HepG2 (cell line): ENCODE measurements around the gene COPB2. TPM values are rescaled to one million over a fixed set of nuclear protein-coding genes. Genes with fewer than 3 reads are reported as not detected.

ENCODE experiments used
- ATAC-seq: fragments of 200-7000 bp; cut with Tn5 transposase; 3 replicates; pipeline ENCODE4 v1.9.1; 2020; ENCODE audit warnings: mild to moderate bottlenecking, moderate library complexity
- BruUV-seq: library from RNA; stranded (reverse); fragments of 400-500 nt; replicated peaks from 2 replicates; lab custom pipeline; 2021; lab: Mats Ljungman, UMichigan
- CTCF ChIA-PET: fragments of 300-600 bp; formaldehyde crosslinking; extraction: SDS; loops from one replicate; lab custom pipeline; 2021; ENCODE audit warnings: low total read pairs, inconsistent platforms, low intra/inter-chr PET ratio; lab: Yijun Ruan, JAX
- POLR2A ChIA-PET: fragments of 350-600 bp; sonication (Branson Sonifier 250); formaldehyde crosslinking; loops from one replicate; lab custom pipeline; 2020; ENCODE audit warnings: antibody characterized with exemption, inconsistent platforms; lab: Yijun Ruan, JAX
- DNase-seq: peaks from one replicate; pipeline ENCODE4 v3.0.0-alpha.2; 2015; ENCODE audit warnings: low spot score
- FAIRE-seq: peaks from 3 replicates; lab custom pipeline; 2011; peaks lifted over from hg19 to GRCh38; lab: Jason Lieb, UNC
- H2AFZ ChIP-seq: one replicate; pipeline ENCODE4 v1.6.1; 2011; ENCODE audit warnings: low read length, inconsistent platforms
- H3K27ac ChIP-seq: fragments of 300-600 bp; 3 replicates; pipeline ENCODE4 v1.8.0; 2011; ENCODE audit warnings: mixed run types, mild to moderate bottlenecking, mixed read lengths, low read length, inconsistent platforms; ENCODE audit not compliant: insufficient read depth; ENCODE audit errors: extremely low read length
- H3K27me3 ChIP-seq, 2 experiments: fragments of 200-600 bp in 1 of 2; 2 replicates in 1 of 2; 3 replicates in 1 of 2; pipeline versions ENCODE4 v1.6.0 to v1.8.0; 2011; ENCODE audit warnings: low read length in 2 of 2, mild to moderate bottlenecking in 2 of 2, moderate library complexity in 2 of 2, inconsistent platforms in 1 of 2; ENCODE audit not compliant: insufficient read depth in 2 of 2, control insufficient read depth in 1 of 2
- H3K36me3 ChIP-seq, 2 experiments: fragments of 200-600 bp in 1 of 2; replicated peaks in 1 of 2; 2 replicates in 1 of 2; 3 replicates in 1 of 2; pipeline versions ENCODE4 v1.5.1 to v1.8.0; 2011; ENCODE audit warnings: low read length in 2 of 2, inconsistent platforms in 1 of 2; ENCODE audit not compliant: insufficient read depth in 2 of 2, control insufficient read depth in 1 of 2
- H3K4me1 ChIP-seq: 2 replicates; pipeline ENCODE4 v1.5.1; 2012; ENCODE audit warnings: low read length, inconsistent platforms; ENCODE audit not compliant: insufficient read depth
- H3K4me2 ChIP-seq: 2 replicates; pipeline ENCODE4 v1.6.0; 2011; ENCODE audit warnings: low read depth, low read length, inconsistent platforms
- H3K4me3 ChIP-seq, 3 experiments: fragments of 200-600 bp in 1 of 3; sonication (generic), shearing (Covaris generic) in 1 of 3; replicated peaks in 1 of 3; 2 replicates each; pipeline ENCODE4 v1.5.1; 2011 to 2016; ENCODE audit warnings: low read length in 3 of 3, inconsistent platforms in 2 of 3, low read depth in 2 of 3, mild to moderate bottlenecking in 2 of 3, control low read depth in 1 of 3, mixed read lengths in 1 of 3; ENCODE audit not compliant: insufficient read depth in 1 of 3
- H3K79me2 ChIP-seq: one replicate; pipeline ENCODE4 v1.6.1; 2011; ENCODE audit warnings: low read length, inconsistent platforms; ENCODE audit not compliant: insufficient read depth
- H3K9ac ChIP-seq: 2 replicates; pipeline ENCODE4 v1.6.0; 2011; ENCODE audit warnings: mild to moderate bottlenecking, low read depth, low read length, inconsistent platforms; ENCODE audit not compliant: insufficient read depth
- H3K9me3 ChIP-seq: 2 replicates; pipeline ENCODE4 v1.5.1; 2012; ENCODE audit warnings: mild to moderate bottlenecking, low read length
- H4K20me1 ChIP-seq: 2 replicates; pipeline ENCODE4 v1.6.0; 2011; ENCODE audit warnings: inconsistent platforms, mild to moderate bottlenecking, low read length, moderate library complexity; ENCODE audit not compliant: insufficient read depth
- ARNT2 ChIP-seq: sonication (generic); formaldehyde crosslinking; IDR thresholded peaks from 2 replicates; pipeline ENCODE4 v1.8.0; 2022; ENCODE audit warnings: mild to moderate bottlenecking, low read depth, missing genetic modification reagents, moderate library complexity
- CC2D1A ChIP-seq: sonication (generic); formaldehyde crosslinking; IDR thresholded peaks from 2 replicates; pipeline ENCODE4 v1.8.1; 2023; ENCODE audit warnings: mild to moderate bottlenecking, missing genetic modification reagents
- IRX3 ChIP-seq: sonication (generic); formaldehyde crosslinking; IDR thresholded peaks from 2 replicates; pipeline ENCODE4 v1.8.1; 2023; ENCODE audit warnings: mild to moderate bottlenecking, low read depth, missing genetic modification reagents, borderline replicate concordance
- NR2F6 ChIP-seq, 2 experiments: IDR thresholded peaks; 2 replicates each; pipeline ENCODE4 v1.6.1; 2016; ENCODE audit warnings: antibody characterized with exemption in 1 of 2, mild to moderate bottlenecking in 1 of 2
- NR3C1 ChIP-seq: sonication (generic); formaldehyde crosslinking; IDR thresholded peaks from 2 replicates; pipeline ENCODE4 v1.4.0; 2020; ENCODE audit warnings: missing genetic modification reagents
- THAP11 ChIP-seq: IDR thresholded peaks from 2 replicates; pipeline ENCODE4 v1.6.1; 2016; ENCODE audit warnings: missing biosample characterization, missing genetic modification reagents
- U2AF1 ChIP-seq: fragments of 200-400 bp; formaldehyde crosslinking; optimal IDR thresholded peaks from 2 replicates; pipeline ENCODE3; 2017; ENCODE audit warnings: mild to moderate bottlenecking, low read depth, low read length
- ZNF234 ChIP-seq: sonication (generic); formaldehyde crosslinking; conservative IDR thresholded peaks from 2 replicates; pipeline ENCODE4 v1.5.1; 2020; ENCODE audit warnings: mild to moderate bottlenecking, missing genetic modification reagents
- WGBS: methylation state at CpG from one replicate; pipeline ENCODE4 v1.1.6; 2017; ENCODE audit warnings: low lambda C conversion rate; 5-methylcytosine and 5-hydroxymethylcytosine counted together
- in situ Hi-C: cut with HindIII; loops from 2 replicates; pipeline ENCODE4 v1.10.0; 2017; ENCODE audit warnings: low pct_unique_long_range_greater_than_20kb; ENCODE audit not compliant: extremely low pct_ligation_motif_present
- intact Hi-C: fragments of 100-400 bp; cut with micrococcal nuclease; formaldehyde crosslinking; loops from one replicate; pipeline ENCODE4 v1.10.0; 2022; ENCODE audit not compliant: unreplicated experiment
- polyA plus RNA-seq, 8 experiments: library from polyadenylated mRNA; depleted of rRNA in 3 of 8; stranded (reverse) in 7 of 8; unstranded in 1 of 8; fragments of >200 nt; fragmentation: Illumina TruSeq in 4 of 8; extraction: Trizol in 4 of 8; gene quantifications; 2 replicates each; pipeline versions ENCODE4 v1.2.1 to v1.2.3, GENCODE V29; 2011 to 2016; ENCODE audit warnings: low read depth in 4 of 8, missing spikeins in 1 of 8, mixed read lengths in 1 of 8; ENCODE audit not compliant: insufficient read depth in 1 of 8
- total RNA-seq, 5 experiments: library from RNA; depleted of rRNA; stranded (reverse); fragments of >200 nt; fragmentation: Illumina TruSeq; extraction: Trizol; gene quantifications; 2 replicates each; pipeline ENCODE4 v1.2.3, GENCODE V29; 2016; ENCODE audit warnings: low read depth in 1 of 5
- TF ChIP-seq, protein P1 (sequence below): sonication (generic); formaldehyde crosslinking; IDR thresholded peaks from 2 replicates; pipeline ENCODE4 v1.8.1; 2022; ENCODE audit warnings: mild to moderate bottlenecking, missing genetic modification reagents
- TF ChIP-seq, protein P2 (sequence below): sonication (generic); formaldehyde crosslinking; IDR thresholded peaks from 2 replicates; pipeline ENCODE4 v1.5.0; 2020; ENCODE audit warnings: mild to moderate bottlenecking, missing genetic modification reagents, borderline replicate concordance

Gene COPB2
- total and polyA plus RNA-seq, 2 of the 13 experiments (the other 11 are each of a cell fraction or from before 2014, with no cell fraction given): 83.3 to 217 TPM

DNA sequence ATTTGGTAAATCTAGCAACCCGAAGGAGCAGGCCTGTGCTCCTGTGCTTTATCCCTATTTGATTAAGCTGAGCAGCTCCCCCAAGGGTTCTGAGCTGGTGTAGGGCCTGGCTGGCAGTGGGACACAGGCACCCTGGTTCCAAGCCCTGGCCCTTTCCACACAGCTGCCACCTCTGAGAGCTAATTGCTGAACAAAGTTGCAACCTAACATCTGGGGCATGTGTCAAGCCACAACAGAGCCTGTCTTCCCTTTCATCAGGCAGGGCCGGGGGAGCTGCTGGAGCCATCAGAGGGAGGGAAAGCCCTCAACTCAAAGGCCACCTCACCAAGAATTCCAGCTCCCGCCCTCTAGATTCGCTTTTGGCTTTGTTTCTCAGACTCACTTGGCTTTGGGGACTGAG is 62.7 kb downstream of the COPB2 start (continued):
- TF ChIP-seq, protein P1, sequence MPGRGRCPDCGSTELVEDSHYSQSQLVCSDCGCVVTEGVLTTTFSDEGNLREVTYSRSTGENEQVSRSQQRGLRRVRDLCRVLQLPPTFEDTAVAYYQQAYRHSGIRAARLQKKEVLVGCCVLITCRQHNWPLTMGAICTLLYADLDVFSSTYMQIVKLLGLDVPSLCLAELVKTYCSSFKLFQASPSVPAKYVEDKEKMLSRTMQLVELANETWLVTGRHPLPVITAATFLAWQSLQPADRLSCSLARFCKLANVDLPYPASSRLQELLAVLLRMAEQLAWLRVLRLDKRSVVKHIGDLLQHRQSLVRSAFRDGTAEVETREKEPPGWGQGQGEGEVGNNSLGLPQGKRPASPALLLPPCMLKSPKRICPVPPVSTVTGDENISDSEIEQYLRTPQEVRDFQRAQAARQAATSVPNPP (CRISPR knock-in tag): no peak
- no peak for TF ChIP-seq ZNF234
- TF ChIP-seq, all 625 proteins: peak for 0

DNA sequence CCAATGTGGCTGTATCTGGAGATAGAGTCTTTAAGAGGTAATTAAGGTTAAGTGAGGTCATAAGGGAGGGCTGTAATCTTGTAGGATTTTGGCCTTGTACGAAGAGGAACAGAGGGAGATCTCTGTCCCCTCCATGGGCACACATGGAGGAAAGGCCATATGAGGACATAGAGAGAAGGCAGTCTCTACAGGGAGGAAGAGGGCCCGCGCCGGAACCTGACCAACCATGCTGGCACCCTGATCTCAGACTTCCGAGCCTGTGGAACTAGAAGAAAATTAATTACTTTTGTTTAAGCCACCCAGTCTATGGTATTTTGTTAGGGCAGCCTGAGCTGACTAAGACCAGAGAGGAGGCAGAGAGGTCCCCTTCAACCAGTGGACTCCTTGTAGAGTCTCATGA is 63.3 kb downstream of the COPB2 start:
- H3K27ac ChIP-seq: no peak overlapping the region
- 59% methylated on average over 5 of the region's 5 CpGs for WGBS
- no peak overlapping the region for H2AFZ ChIP-seq

More for the DNA sequence above, 63.3 kb downstream of the COPB2 start:
- H3K27me3 ChIP-seq: peaks cover 6 to 28% of the 10 kb centered on the region in 2 experiments; a peak in 4 of 5 replicates
- peaks cover 4% of the 10 kb centered on the region; the same call in 1 of the 2 replicates for H3K4me1 ChIP-seq
- in situ Hi-C loops: loop anchor here (5.0 kb wide), 2 partner anchors 214 to 389 kb away; no protein-coding TSS in a partner anchor
- no peaks in the 10 kb centered on the region for H3K9me3 ChIP-seq
- DNase-seq (no peak), ATAC-seq (no peak)
- no peak overlapping the region for H3K4me3 ChIP-seq
- no TSS peak for BruUV-seq
- H3K79me2 ChIP-seq: no peaks in the 10 kb centered on the region
- no peak overlapping the region for H3K4me2 ChIP-seq
- no peaks in the 10 kb centered on the region for H3K36me3 ChIP-seq
- ChIA-PET CTCF (interaction anchor here (1.7 kb wide), 1 partner anchor 214 kb away, joined by 5 read pairs; no protein-coding TSS in a partner anchor), POLR2A (no interaction called here)
- H4K20me1 ChIP-seq: no peaks in the 10 kb centered on the region
- H3K9ac ChIP-seq: no peak overlapping the region
- TF ChIP-seq CC2D1A (CRISPR knock-in tag): no peak
- TF ChIP-seq U2AF1: no peak
- TF ChIP-seq NR3C1: no peak
- TF ChIP-seq NR2F6 (IDR thresholded peaks at IDR 0.05): no peak
- TF ChIP-seq NR2F6 (CRISPR knock-in tag; IDR thresholded peaks at IDR 0.05): no peak
- TF ChIP-seq, protein P2, sequence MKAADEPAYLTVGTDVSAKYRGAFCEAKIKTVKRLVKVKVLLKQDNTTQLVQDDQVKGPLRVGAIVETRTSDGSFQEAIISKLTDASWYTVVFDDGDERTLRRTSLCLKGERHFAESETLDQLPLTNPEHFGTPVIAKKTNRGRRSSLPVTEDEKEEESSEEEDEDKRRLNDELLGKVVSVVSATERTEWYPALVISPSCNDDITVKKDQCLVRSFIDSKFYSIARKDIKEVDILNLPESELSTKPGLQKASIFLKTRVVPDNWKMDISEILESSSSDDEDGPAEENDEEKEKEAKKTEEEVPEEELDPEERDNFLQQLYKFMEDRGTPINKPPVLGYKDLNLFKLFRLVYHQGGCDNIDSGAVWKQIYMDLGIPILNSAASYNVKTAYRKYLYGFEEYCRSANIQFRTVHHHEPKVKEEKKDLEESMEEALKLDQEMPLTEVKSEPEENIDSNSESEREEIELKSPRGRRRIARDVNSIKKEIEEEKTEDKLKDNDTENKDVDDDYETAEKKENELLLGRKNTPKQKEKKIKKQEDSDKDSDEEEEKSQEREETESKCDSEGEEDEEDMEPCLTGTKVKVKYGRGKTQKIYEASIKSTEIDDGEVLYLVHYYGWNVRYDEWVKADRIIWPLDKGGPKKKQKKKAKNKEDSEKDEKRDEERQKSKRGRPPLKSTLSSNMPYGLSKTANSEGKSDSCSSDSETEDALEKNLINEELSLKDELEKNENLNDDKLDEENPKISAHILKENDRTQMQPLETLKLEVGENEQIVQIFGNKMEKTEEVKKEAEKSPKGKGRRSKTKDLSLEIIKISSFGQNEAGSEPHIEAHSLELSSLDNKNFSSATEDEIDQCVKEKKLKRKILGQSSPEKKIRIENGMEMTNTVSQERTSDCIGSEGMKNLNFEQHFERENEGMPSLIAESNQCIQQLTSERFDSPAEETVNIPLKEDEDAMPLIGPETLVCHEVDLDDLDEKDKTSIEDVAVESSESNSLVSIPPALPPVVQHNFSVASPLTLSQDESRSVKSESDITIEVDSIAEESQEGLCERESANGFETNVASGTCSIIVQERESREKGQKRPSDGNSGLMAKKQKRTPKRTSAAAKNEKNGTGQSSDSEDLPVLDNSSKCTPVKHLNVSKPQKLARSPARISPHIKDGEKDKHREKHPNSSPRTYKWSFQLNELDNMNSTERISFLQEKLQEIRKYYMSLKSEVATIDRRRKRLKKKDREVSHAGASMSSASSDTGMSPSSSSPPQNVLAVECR (CRISPR knock-in tag): no peak
- TF ChIP-seq IRX3: no peak
- no peak for TF ChIP-seq ARNT2 (CRISPR knock-in tag)
- TF ChIP-seq THAP11: no peak
- TF ChIP-seq, all 625 proteins: peak for 0
- intact Hi-C loops: loop anchor here (2.0 to 10.0 kb wide), 2 partner anchors 41 to 121 kb away; no protein-coding TSS in a partner anchor
- FAIRE-seq: no peak
